Thyroid gland (tissue), 4 donors: ENCODE data around the gene CCDC107. TPM values are rescaled to one million over a fixed set of nuclear protein-coding genes. Genes with fewer than 3 reads are reported as not detected.
A peak's percentile ranks its signal among the peaks of the same experiment; 100 is the strongest.
"Not testable (repeated sequence)": the region's sequence is repeated elsewhere in the genome, so short reads cannot be mapped to it uniquely, and the experiment has no call there.

Source experiments
- DNase-seq, 2 donors: peaks; one replicate each; pipeline ENCODE4 v3.0.0-alpha.2; 2019
- H3K27ac ChIP-seq, 3 donors: fragments of 200-600 bp; sonication (generic); 1 replicate in 2 of 3; 2 replicates in 1 of 3; pipeline ENCODE4 v1.5.1; 2016 to 2019; ENCODE audit warnings: mild to moderate bottlenecking in 1 of 3, moderate library complexity in 1 of 3
- H3K27me3 ChIP-seq: fragments of 200-600 bp; sonication (generic); one replicate; pipeline ENCODE4 v1.5.1; 2019
- H3K36me3 ChIP-seq, 2 donors: fragments of 200-600 bp; sonication (generic); one replicate each; pipeline ENCODE4 v1.5.1; 2016 to 2019
- H3K4me1 ChIP-seq, 2 donors: fragments of 200-600 bp; sonication (generic); one replicate each; pipeline ENCODE4 v1.5.1; 2017 to 2019
- H3K4me3 ChIP-seq, 3 donors: fragments of 200-600 bp; sonication (generic); replicated peaks in 1 of 3; 1 replicate in 2 of 3; 2 replicates in 1 of 3; pipeline ENCODE4 v1.5.1; 2016; ENCODE audit warnings: mild to moderate bottlenecking in 1 of 3
- H3K9me3 ChIP-seq: fragments of 200-600 bp; sonication (generic); one replicate; pipeline ENCODE4 v1.5.1; 2017
- CTCF ChIP-seq, 6 experiments: fragments of 200-600 bp in 3 of 6; fragments of 450-650 bp in 3 of 6; sonication (generic) in 3 of 6; IDR thresholded peaks; one replicate each; pipeline ENCODE4 v1.5.1; 2016 to 2019; ENCODE audit warnings: antibody characterized with exemption in 6 of 6, mild to moderate bottlenecking in 2 of 6, inconsistent platforms in 1 of 6, moderate library complexity in 1 of 6
- POLR2A ChIP-seq, 2 donors: fragments of 450-650 bp; IDR thresholded peaks; one replicate each; pipeline ENCODE4 v1.6.1; 2017; ENCODE audit warnings: antibody characterized with exemption in 2 of 2, mild to moderate bottlenecking in 2 of 2, moderate library complexity in 1 of 2
- WGBS, 2 donors: methylation state at CpG; one replicate each; pipeline ENCODE4 v1.1.5; 2017; 5-methylcytosine and 5-hydroxymethylcytosine counted together
- intact Hi-C: fragments of 100-400 bp; cut with DNase I; formaldehyde crosslinking; loops from one replicate; pipeline ENCODE4 v1.15.1; 2023
- total RNA-seq, 4 donors: library from RNA; depleted of rRNA; stranded (reverse); fragments of >200 nt; gene quantifications; one replicate each; pipeline ENCODE4 v1.2.3, GENCODE V29; 2016

CCDC107 gene
- 10 to 100 TPM; 21.0 to 40.9 (median 27.9) TPM for total RNA-seq

- peak within 1 kb of the TSS; percentile 92 to 100 (median 100) for H3K27ac ChIP-seq
- DNase-seq, result peak; percentile 80 to 81
- H3K4me1 ChIP-seq, result peaks cover 7 to 20% of the 10 kb centered on the region in 2 donors
- peaks cover 0 to 4% of the 10 kb centered on the region in 2 donors for H3K36me3 ChIP-seq
- no peaks in the 10 kb centered on the region for H3K9me3 ChIP-seq
- WGBS, 2 donors, result 1 to 3% methylated on average over 29 to 33 of the region's 67 CpGs
- intact Hi-C loops, result no loop called here
- peak within 1 kb of the TSS; percentile 49 to 95 (median 90) for H3K4me3 ChIP-seq
- H3K27me3 ChIP-seq, result no peaks in the 10 kb centered on the region
- TF ChIP-seq CTCF (IDR thresholded peaks at IDR 0.05) (peak in 5 of 6 experiments; percentile 21 to 59 (median 55)), POLR2A (IDR thresholded peaks at IDR 0.05) (peak in 1 of 2 donors; percentile 95)
Observed at GRCh38 chr9:35658137-35658967, at the start of gene CCDC107. CCDC107 (plus strand) TSS chr9:35658292; CDS start chr9:35658380, 88 bp downstream.

DNA sequence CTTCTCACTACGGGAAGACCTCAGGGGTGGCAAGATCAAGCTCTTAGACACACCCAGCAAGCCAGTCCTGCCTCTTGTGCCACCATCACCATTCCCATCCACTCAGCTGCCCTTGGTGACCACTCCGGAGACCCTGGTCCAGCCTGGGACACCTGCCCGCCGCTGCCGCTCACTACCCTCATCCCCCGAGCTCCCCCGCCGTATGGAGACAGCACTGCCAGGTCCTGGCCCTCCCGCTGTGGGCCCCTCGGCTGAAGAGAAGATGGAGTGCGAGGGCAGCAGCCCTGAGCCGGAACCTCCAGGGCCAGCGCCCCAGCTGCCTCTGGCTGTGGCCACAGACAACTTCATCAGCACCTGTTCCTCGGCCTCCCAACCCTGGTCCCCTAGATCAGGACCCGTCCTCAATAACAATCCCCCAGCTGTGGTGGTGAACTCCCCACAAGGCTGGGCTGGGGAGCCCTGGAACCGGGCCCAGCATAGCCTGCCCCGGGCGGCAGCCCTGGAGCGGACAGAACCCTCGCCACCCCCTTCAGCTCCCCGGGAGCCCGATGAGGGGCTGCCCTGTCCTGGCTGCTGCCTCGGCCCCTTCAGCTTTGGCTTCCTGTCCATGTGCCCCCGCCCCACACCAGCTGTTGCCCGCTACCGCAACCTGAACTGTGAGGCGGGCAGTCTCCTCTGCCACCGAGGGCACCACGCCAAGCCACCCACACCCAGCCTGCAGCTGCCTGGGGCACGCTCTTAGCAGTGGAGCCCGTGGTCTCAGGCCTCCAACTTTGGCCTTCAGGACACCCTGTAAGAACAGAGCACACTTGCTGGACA, 48.9 kb upstream of the CCDC107 start:
- intact Hi-C loops, result loop anchor here (5.0 kb wide), 1 partner anchor 38 kb away; no protein-coding TSS in a partner anchor
- DNase-seq, result no peak
- 93 to 94% methylated on average over 22 to 27 of the region's 31 CpGs for WGBS, 2 donors
- H3K36me3 ChIP-seq, result peaks cover 17 to 19% of the 10 kb centered on the region in 2 donors
- no peak overlapping the region for H3K27ac ChIP-seq
- no peak overlapping the region for H3K4me3 ChIP-seq
- peaks cover 9 to 12% of the 10 kb centered on the region in 2 donors for H3K4me1 ChIP-seq
- no peaks in the 10 kb centered on the region for H3K27me3 ChIP-seq
- H3K9me3 ChIP-seq, result no peaks in the 10 kb centered on the region
- TF ChIP-seq CTCF (IDR thresholded peaks at IDR 0.05), result no peak
- TF ChIP-seq POLR2A (IDR thresholded peaks at IDR 0.05), result no peak

GRCh38 chr9:35609820-35610163, 48.3 kb upstream of the CCDC107 start:
- intact Hi-C loops, result loop anchor here (5.0 kb wide), 1 partner anchor 38 kb away; no protein-coding TSS in a partner anchor
- H3K9me3 ChIP-seq, result no peaks in the 10 kb centered on the region
- DNase-seq, result no peak
- H3K36me3 ChIP-seq, result peaks cover 17 to 19% of the 10 kb centered on the region in 2 donors
- peaks cover 9 to 12% of the 10 kb centered on the region in 2 donors for H3K4me1 ChIP-seq
- no peak overlapping the region for H3K27ac ChIP-seq
- TF ChIP-seq POLR2A (IDR thresholded peaks at IDR 0.05), result no peak
- TF ChIP-seq CTCF (IDR thresholded peaks at IDR 0.05), result no peak
- no peaks in the 10 kb centered on the region for H3K27me3 ChIP-seq
- H3K4me3 ChIP-seq, result no peak overlapping the region
- 90 to 91% methylated on average over 13 of the region's 13 CpGs for WGBS, 2 donors

DNA sequence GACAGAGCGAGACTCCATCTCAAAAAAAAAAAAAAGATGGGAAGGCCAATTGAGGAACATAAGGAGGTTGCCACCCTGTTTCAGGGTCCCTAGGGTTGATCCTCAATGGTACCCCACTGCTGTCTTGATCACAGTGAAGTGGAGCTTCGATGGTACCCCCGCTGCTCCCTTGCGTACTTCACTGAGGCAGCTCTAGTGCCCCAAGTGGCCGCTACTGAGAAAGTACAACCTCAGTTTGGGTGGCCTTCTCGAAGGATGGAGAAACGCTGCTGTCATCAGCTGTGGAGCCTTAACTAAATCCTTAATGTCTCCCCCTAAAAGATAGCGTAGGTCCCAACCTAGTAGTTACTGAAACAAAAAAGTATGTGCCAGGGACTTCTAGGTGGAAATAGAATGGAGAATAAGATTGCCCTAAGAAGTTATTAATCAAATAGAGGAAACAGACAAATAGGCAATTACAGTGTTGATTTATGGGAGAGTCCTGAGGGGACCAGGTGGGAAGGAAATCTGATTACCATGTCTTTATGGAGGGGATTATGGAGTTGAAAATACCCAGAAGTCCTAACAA, 46.8 kb upstream of the CCDC107 start:
- no peaks in the 10 kb centered on the region for H3K9me3 ChIP-seq
- H3K4me1 ChIP-seq, result peaks cover 6 to 7% of the 10 kb centered on the region in 2 donors
- no peaks in the 10 kb centered on the region for H3K27me3 ChIP-seq
- intact Hi-C loops, result no loop called here
- no peak overlapping the region for H3K27ac ChIP-seq
- TF ChIP-seq POLR2A (IDR thresholded peaks at IDR 0.05), result no peak
- peak; percentile 31 to 70 (median 46) for TF ChIP-seq CTCF (IDR thresholded peaks at IDR 0.05)
- WGBS, 2 donors, result 20% methylated on average over 8 of the region's 8 CpGs
- H3K36me3 ChIP-seq, result peaks cover 17 to 19% of the 10 kb centered on the region in 2 donors
- DNase-seq, result peak; percentile 41 to 47
- no peak overlapping the region for H3K4me3 ChIP-seq

DNA sequence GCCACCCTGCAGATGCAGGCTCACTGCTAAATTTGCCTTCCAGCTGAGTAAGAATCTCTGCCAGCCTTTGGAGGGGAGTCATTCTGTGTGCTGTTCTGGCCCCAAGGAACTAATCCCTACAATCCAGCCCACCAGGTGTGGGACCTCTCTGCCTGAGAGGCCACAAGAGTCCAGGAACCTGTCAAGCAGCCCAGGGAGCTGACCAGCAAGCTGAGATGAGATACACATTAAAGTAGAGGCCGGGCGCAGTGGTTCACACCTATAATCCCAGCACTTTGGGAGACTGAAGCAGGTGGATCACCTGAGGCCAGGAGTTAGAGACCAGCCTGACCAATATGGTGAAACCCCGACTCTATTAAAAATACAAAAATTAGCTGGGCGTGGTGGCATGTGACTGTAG, 46.0 kb upstream of the CCDC107 start:
- H3K27ac ChIP-seq, intact Hi-C loops, DNase-seq, H3K27me3 ChIP-seq, H3K4me3 ChIP-seq, H3K9me3 ChIP-seq, H3K4me1 ChIP-seq: not testable (repeated sequence)
- H3K36me3 ChIP-seq, result peaks cover 17 to 19% of the 10 kb centered on the region in 2 donors
- WGBS, 2 donors, result 92 to 98% methylated on average over 4 of the region's 4 CpGs
